GM12878 (cell line): ENCODE data around the gene MXRA8.

Experiments
- CHD2 ChIP-seq: IDR thresholded peaks from 2 replicates; pipeline ENCODE4 v1.6.1; 2011; ENCODE audit warnings: low read depth, low read length, improper control_type of control experiment, borderline replicate concordance
- CTCF ChIP-seq, 3 experiments: IDR thresholded peaks in 2 of 3; conservative IDR thresholded peaks in 1 of 3; 2 replicates each; pipeline ENCODE4 v1.5.1; 2011; ENCODE audit warnings: low read depth in 3 of 3, low read length in 3 of 3, mild to moderate bottlenecking in 3 of 3, control low read depth in 2 of 3, moderate library complexity in 2 of 3, inconsistent platforms in 1 of 3, mixed read lengths in 1 of 3; ENCODE audit not compliant: control insufficient read depth in 2 of 3, insufficient read depth in 1 of 3; ENCODE audit errors: extremely low read depth in 1 of 3
- DPF2 ChIP-seq: fragments of 450-650 bp; IDR thresholded peaks from 2 replicates; pipeline ENCODE4 v1.6.1; 2017; ENCODE audit warnings: mild to moderate bottlenecking
- GABPA ChIP-seq: IDR thresholded peaks from 2 replicates; pipeline ENCODE4 v1.6.1; 2014; ENCODE audit warnings: antibody characterized with exemption, low read depth, mild to moderate bottlenecking, inconsistent platforms
- HDGF ChIP-seq: fragments of 450-650 bp; IDR thresholded peaks from 2 replicates; pipeline ENCODE4 v1.6.1; 2016; ENCODE audit warnings: antibody characterized with exemption
- NFYA ChIP-seq: IDR thresholded peaks from 2 replicates; pipeline ENCODE4 v1.6.1; 2011; ENCODE audit warnings: low read depth, mild to moderate bottlenecking, low read length, improper control_type of control experiment, borderline replicate concordance
- POLR2A ChIP-seq: IDR thresholded peaks from 2 replicates; pipeline ENCODE4 v1.6.1; 2011; ENCODE audit warnings: low read depth, mild to moderate bottlenecking, low read length
- RB1 ChIP-seq: fragments of 450-650 bp; formaldehyde crosslinking; IDR thresholded peaks from 2 replicates; pipeline ENCODE4 v1.6.1; 2017; ENCODE audit warnings: mild to moderate bottlenecking, borderline replicate concordance
- TAF1 ChIP-seq: IDR thresholded peaks from 2 replicates; pipeline ENCODE4 v1.6.1; 2011; ENCODE audit warnings: mild to moderate bottlenecking, low read depth, low read length, borderline replicate concordance
- TARDBP ChIP-seq: IDR thresholded peaks from 2 replicates; pipeline ENCODE4 v1.6.1; 2016; ENCODE audit warnings: borderline replicate concordance
- TBL1XR1 ChIP-seq: IDR thresholded peaks from 2 replicates; pipeline ENCODE4 v1.6.1; 2012; ENCODE audit warnings: low read depth, low read length, improper control_type of control experiment
- ZNF274 ChIP-seq: IDR thresholded peaks from one replicate; pipeline ENCODE4 v1.8.0; 2011; ENCODE audit not compliant: insufficient read length, insufficient read depth

GRCh38 chr1:1391225-1391624 is 32.9 kb upstream of the MXRA8 start:
- TF ChIP-seq TARDBP (no peak), DPF2 (no peak), HDGF (no peak), POLR2A (no peak), TAF1 (no peak), RB1 (no peak), GABPA (no peak), NFYA (no peak), CTCF (IDR thresholded peaks at IDR 0.05 in 2 of 3, conservative IDR thresholded peaks at IDR 0.05 in 1 of 3; ENCODE audit: control insufficient read depth in 2 of 3, extremely low read depth in 1 of 3, insufficient read depth in 1 of 3, low read depth in 3 of 3, low read length in 3 of 3) (no peak), ZNF274 (no peak), CHD2 (no peak), TBL1XR1 (no peak)
